Measurements from ENCODE around the gene KCNJ8.
"Not testable (repeated sequence)": the region's sequence is repeated elsewhere in the genome, so short reads cannot be mapped to it uniquely, and the experiment has no call there.

Gene KCNJ8

GRCh38 chr12:21782723-21783122 lies 8.2 kb upstream of the KCNJ8 start:
- not testable (repeated sequence) for DNase-seq

GRCh38 chr12:21780786-21781185 lies 6.3 kb upstream of the KCNJ8 start:
- DNase-seq: no peak

GRCh38 chr12:21776175-21776574 lies 1.7 kb upstream of the KCNJ8 start:
- DNase-seq: no peak

- no peak for DNase-seq
Measured at GRCh38 chr12:21775133-21775820, 771 bp upstream of the KCNJ8 start.

- DNase-seq: no peak
Measured at GRCh38 chr12:21773806-21774205, 700 bp downstream of the KCNJ8 start.

GRCh38 chr12:21773263-21773741 lies 1.2 kb downstream of the KCNJ8 start:
- no peak for DNase-seq

GRCh38 chr12:21771311-21771710 lies 3.2 kb downstream of the KCNJ8 start:
- no peak for DNase-seq

GRCh38 chr12:21769307-21769706 lies 5.2 kb downstream of the KCNJ8 start:
- no peak for DNase-seq

- DNase-seq: no peak
Measured at GRCh38 chr12:21766403-21766802, 8.1 kb downstream of the KCNJ8 start.

GRCh38 chr12:21764950-21765349 lies 9.6 kb downstream of the KCNJ8 start:
- DNase-seq: no peak

GRCh38 chr12:21764065-21764464 lies 10.4 kb downstream of the KCNJ8 start:
- no peak for DNase-seq

- no peak for DNase-seq
Measured at GRCh38 chr12:21763531-21763930, 11.0 kb downstream of the KCNJ8 start.

- DNase-seq: no peak
Measured at GRCh38 chr12:21759737-21760136, 14.8 kb downstream of the KCNJ8 start.

- DNase-seq: no peak
Measured at GRCh38 chr12:21757735-21758134, 16.8 kb downstream of the KCNJ8 start.

GRCh38 chr12:21756699-21757098 lies 17.8 kb downstream of the KCNJ8 start:
- DNase-seq: no peak

- no peak for DNase-seq
Measured at GRCh38 chr12:21751517-21751916, 23.0 kb downstream of the KCNJ8 start.

GRCh38 chr12:21745258-21745657 lies 29.2 kb downstream of the KCNJ8 start:
- DNase-seq: no peak

- DNase-seq: no peak
Measured at GRCh38 chr12:21731144-21731543, 43.4 kb downstream of the KCNJ8 start.

- DNase-seq: no peak
Measured at GRCh38 chr12:21725731-21726130, 48.8 kb downstream of the KCNJ8 start.

- DNase-seq: no peak
Measured at GRCh38 chr12:21718944-21719650, 55.4 kb downstream of the KCNJ8 start.

GRCh38 chr12:21718403-21718802 lies 56.1 kb downstream of the KCNJ8 start:
- DNase-seq: no peak

- DNase-seq: no peak
Measured at GRCh38 chr12:21717767-21718166, 56.7 kb downstream of the KCNJ8 start.

- no peak for DNase-seq
Measured at GRCh38 chr12:21715386-21715785, 59.1 kb downstream of the KCNJ8 start.

All from NCI-H2081 treated with DMSO at 0.1 percent for 48 hours (cell line).